RKO (cell line): Measurements from ENCODE around the gene EXOSC6.
"Not testable (repeated sequence)": the region's sequence is repeated elsewhere in the genome, so short reads cannot be mapped to it uniquely, and the experiment has no call there.

Source experiments
- DNase-seq: peaks from one replicate; pipeline ENCODE4 v3.0.0-alpha.2; 2016; ENCODE audit warnings: low spot score

EXOSC6 gene

GRCh38 chr16:70198230-70198629 is 53.5 kb downstream of the EXOSC6 start:
- DNase-seq: not testable (repeated sequence)

GRCh38 chr16:70197611-70198010 is 54.1 kb downstream of the EXOSC6 start:
- DNase-seq: not testable (repeated sequence)
